GM04504 (cell line): ENCODE data around the gene MBTPS1.

Experiments
- DNase-seq: peaks from one replicate; pipeline ENCODE4 v3.0.0-alpha.2; 2012; ENCODE audit warnings: low read depth

MBTPS1 gene

DNA sequence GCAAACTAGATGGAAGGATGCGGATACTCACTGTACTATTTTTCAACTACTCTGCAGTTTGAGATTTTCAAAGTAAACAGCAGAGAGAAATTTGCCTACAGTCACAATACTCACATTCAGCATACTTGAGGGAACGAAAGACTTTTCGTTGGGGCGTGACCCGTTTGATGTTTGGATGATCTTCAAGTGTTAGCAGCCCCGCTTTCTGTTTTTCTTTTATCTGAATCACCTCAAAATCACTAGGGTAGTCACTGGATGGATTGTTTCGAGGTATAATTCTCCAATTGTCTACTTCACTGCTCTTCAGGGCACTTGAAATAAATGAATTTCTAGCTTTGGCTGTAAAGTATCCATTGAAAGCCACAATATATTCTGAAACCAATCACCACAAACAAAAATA, 17.8 kb downstream of the MBTPS1 start:
- DNase-seq = no peak

DNA sequence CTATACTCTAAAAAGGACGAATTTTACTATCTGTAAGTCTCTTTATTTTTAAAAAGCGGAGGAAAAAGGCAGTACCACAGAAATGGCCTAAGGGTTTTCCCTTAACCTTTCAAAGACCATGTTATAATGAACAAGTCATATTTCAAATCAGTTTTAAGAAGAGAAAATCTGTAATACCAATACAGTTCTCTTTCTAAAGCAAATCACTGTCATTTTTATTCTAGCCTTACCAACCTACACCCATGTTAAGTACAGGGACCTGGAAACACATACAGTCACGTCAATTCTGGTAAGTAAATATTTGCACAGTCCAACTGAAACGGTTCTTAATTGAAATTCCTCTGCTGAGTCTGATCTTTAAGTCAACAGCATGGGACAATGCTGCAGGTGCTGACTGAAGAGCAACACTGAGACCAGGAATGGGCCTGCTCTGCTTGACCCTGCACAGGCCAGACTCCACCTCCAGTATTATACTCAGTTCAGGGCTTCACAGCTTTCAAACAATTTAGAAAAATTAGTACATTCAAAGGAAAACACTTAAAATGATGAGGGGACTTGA, 20.2 kb downstream of the MBTPS1 start:
- no peak for DNase-seq

DNA sequence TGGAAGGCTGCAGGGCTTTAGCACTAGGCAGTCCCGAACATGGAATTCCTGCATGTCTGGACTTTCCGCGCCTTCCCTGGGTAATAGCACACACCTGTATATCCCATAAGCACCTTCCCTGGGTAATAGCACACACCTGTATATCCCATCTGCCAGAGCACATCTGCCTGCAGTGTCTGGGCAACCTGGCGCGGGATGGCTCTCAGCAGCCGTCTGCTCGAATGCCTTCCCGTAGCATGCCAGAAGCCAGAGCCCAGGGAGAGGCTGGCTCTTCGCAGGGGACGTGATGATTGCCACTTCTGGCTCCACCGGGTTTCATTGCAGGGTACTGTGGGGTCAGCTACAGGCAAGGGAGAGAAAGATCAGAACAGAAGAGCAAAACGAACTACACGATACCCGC, 21.3 kb downstream of the MBTPS1 start:
- DNase-seq = no peak

GRCh38 chr16:84093879-84094270, 22.9 kb downstream of the MBTPS1 start:
- DNase-seq = no peak

GRCh38 chr16:84093120-84093878, 23.4 kb downstream of the MBTPS1 start:
- no peak for DNase-seq

DNA sequence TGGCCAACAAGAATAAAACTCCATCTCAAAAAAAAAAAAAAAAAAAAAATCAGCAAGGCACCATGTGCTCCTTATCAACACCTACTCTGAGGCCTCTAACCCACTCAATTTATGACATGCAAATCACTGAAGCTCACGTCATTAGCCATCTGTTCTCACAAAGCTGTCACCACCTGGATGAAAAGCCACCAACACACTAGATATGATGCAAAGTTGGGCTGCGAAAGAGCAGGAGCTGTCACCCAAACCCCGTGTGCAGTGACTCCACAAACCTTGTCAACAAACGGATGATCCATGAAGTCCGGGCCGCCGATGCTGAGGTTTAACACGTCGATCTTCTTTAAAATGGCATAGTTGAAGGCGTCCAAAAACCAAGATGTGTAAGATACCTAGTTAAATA, 25.3 kb downstream of the MBTPS1 start:
- DNase-seq = no peak

- DNase-seq = no peak
Observed at GRCh38 chr16:84090211-84090610, 26.5 kb downstream of the MBTPS1 start.

- DNase-seq = no peak
Observed at GRCh38 chr16:84088695-84089395, 27.9 kb downstream of the MBTPS1 start.

GRCh38 chr16:84087466-84088151, 29.1 kb downstream of the MBTPS1 start:
- DNase-seq = no peak

GRCh38 chr16:84087001-84087400, 29.7 kb downstream of the MBTPS1 start:
- no peak for DNase-seq

- DNase-seq = no peak
Observed at GRCh38 chr16:84086341-84086740, 30.4 kb downstream of the MBTPS1 start.

DNA sequence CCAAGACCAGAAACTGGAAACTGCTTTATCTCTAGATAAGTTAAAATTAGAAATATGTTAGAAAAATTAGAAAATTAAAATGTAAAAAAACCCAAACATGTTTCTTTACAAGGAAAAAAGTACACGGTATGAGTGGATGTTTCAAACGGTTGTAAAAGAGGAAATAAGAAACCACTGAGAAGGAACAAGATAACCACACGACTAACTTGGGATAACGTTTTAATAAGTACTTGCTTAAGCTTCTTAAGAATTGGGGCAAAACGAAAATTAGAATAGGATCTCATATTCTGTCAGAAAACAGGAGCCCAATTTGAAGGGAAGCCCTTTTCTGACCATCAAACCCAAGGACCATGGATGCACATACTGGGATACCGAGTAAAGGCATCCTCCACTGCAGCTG, 31.0 kb downstream of the MBTPS1 start:
- no peak for DNase-seq

GRCh38 chr16:84085271-84085667, 31.5 kb downstream of the MBTPS1 start:
- no peak for DNase-seq

DNA sequence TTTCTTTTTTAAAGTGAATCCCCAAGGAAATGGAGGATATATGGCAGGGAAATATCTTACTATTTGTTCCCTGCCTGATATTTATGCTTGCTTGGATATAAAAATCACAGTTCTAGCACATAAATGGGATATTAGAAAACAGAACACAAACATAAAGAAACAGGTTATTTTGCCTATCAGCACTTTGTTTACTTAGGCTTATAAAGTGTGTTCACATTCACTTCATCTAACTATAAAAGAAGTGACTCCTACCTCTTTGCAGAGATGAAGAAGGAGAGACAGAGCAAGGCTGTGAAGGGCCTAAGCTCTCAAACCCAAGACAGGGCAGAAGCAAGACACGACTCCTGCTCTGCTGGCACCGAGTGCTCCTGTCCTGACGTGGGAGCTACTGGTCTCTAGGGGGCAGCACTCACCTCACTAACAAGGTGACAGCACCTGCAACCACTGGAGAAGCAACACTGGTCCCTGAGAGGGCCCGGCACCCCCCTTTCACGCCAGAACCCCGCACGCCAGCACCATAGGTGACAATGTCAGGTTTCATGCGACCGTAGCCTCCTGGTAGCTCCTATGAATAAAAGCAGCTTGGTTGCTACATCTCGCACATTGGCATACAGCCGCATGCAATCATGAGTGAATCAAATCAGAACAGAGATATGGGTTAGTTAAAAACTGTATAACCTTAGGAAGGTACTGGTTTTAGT, 32.0 kb downstream of the MBTPS1 start:
- DNase-seq = peak; percentile 25

DNA sequence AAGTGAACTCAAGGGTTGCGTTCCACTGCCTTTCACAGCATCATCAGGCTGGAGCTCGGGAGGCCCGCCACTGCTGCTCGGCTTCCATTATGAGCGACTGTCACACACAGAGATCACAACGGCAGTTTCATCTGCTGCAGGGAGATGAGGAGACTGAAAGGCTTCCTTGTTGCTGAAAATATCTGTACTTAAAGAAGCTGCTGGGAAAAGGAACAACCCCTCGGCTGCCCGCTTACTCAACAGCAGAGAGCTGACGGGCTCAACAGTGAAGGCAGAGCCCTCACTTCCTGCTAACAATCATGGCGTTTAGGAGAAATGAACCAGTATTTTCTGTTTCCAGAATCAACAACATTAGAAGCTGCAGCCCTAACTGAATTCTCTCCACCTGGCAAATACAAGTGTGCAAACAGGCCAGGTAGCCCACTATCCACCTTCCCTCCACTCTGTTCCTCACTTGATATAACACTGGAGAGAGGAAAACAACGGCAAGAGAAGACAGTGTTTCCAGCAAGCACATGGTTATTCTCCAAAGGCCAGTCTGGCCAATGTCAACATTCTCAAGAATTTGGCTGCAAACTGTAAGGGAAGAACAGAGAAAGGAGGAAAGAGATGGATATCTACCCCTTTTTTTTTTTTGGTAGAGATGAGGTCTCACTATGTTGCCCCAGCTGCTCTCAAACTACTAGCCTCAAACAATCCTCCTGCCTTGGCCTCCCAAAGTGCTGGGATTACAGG, 33.7 kb downstream of the MBTPS1 start:
- DNase-seq = no peak

- DNase-seq = no peak
Observed at GRCh38 chr16:84082110-84082509, 34.6 kb downstream of the MBTPS1 start.

GRCh38 chr16:84081446-84081989, 35.2 kb downstream of the MBTPS1 start:
- no peak for DNase-seq

DNA sequence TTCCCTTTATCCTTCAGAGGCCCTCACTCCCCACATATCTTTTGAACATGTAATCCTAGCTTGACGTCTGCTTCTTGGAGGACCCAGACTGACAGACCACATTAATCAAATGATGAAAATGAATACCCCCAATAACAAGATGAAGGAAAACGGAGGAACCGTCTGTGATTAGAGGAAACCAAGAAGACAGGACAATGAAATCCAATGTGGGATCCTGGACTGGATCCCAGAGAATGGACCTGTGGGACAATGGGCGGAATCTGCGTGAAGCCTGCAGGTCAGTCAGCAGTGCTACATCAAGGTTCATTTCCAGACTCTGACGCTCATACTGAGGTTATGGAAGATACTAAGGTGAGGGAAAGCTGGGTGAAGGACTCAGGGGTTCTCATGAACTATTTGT, 35.9 kb downstream of the MBTPS1 start:
- DNase-seq = no peak

- DNase-seq = no peak
Observed at GRCh38 chr16:84080378-84080777, 36.4 kb downstream of the MBTPS1 start.

- DNase-seq = no peak
Observed at GRCh38 chr16:84079664-84080063, 37.1 kb downstream of the MBTPS1 start.

GRCh38 chr16:84075376-84075775, 41.4 kb downstream of the MBTPS1 start:
- no peak for DNase-seq
